Measurements from ENCODE around the gene ACADVL.
A peak's percentile ranks its signal among the peaks of the same experiment; 100 is the strongest.
"Not testable (repeated sequence)": the region's sequence is repeated elsewhere in the genome, so short reads cannot be mapped to it uniquely, and the experiment has no call there.

The ACADVL gene

GRCh38 chr17:7235693-7236665 is 16.2 kb downstream of the ACADVL start:
- DNase-seq (ENCODE audit: low read depth in 2 of 2), result no peak

GRCh38 chr17:7236808-7237207 is 17.1 kb downstream of the ACADVL start:
- no peak for DNase-seq (ENCODE audit: low read depth in 2 of 2)

DNA sequence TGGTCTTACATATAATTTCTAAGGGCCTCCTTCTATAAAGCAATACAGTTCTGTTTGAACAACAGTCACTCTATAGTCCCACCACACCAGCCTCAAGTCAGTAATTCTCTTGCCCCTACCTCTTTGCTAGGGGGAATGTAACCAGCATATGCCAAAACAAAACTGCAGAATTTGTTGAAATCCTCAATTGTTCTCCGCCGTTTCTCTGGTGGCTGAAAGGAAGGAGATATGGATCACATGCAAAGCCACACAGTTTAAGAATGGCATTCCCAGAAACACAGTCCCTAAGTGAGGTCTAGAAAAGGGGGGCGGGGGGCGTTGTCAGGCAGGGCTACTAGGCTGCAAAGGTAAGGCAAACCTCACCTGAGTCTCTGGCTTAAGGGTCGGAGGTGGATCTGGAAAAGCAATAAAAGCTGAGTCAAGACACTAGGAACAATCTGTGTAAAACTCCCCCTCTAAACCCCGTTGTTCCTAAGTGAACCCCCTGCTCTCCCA is 17.6 kb downstream of the ACADVL start:
- DNase-seq (ENCODE audit: low read depth in 2 of 2), result no peak

GRCh38 chr17:7237761-7238419 is 18.2 kb downstream of the ACADVL start:
- peak; percentile 81 to 90 for DNase-seq (ENCODE audit: low read depth in 2 of 2)

- DNase-seq (ENCODE audit: low read depth in 2 of 2), result no peak
These were observed 18.8 kb downstream of the ACADVL start for GRCh38 chr17:7238420-7239090.

DNA sequence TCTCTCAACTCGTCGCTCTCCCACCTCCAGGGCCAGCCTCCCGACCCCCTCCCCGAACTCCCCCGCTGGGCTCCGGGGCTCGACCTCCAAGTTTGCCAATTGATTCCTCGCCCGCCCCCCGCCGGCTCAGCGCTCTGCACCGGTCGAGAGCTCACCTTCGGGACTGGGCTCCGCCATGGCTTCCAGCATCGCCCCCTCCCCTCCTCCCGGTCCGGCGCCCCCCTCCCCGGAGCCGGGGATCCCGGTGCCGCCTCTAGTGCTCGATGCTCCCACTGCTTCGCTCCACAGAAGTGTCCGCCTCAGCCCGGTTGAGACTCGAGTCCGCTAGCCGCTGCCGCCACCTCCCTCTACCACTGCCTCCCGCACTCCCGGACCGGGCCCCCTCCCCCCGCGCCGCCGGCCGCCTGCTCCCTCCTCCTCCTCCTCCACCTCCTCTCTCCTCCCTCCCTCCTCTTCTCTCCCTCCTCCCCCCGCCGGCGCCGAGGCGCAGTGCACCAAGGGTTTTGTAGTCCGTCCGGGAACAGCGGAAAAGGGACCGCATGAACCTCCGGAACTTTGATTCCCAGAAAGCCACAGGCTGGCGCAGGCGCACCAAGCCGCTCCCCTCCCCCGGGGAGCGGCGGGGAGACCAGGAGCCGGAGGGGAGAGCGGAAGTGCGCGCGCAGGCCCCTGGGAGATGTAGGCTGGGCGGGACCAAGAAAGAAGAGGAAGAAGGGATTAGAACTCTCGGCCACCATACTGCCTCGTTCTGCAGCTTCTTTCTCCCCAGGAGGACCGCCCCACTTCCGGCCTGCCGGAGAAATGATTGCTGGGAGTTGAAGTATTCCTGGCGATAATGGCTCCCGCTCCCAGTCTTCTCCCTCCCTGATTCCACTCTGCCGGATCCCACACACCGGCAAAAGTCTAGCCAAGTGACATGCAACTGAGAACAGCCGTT is 19.6 kb downstream of the ACADVL start, which contains the start of gene PHF23:
Gene PHF23 (minus strand): TSS at position 367 of the 937 bp plus-strand sequence. CDS start 178 bp downstream, at position 189.
- DNase-seq (ENCODE audit: low read depth in 2 of 2), result peak; percentile 95 to 97

DNA sequence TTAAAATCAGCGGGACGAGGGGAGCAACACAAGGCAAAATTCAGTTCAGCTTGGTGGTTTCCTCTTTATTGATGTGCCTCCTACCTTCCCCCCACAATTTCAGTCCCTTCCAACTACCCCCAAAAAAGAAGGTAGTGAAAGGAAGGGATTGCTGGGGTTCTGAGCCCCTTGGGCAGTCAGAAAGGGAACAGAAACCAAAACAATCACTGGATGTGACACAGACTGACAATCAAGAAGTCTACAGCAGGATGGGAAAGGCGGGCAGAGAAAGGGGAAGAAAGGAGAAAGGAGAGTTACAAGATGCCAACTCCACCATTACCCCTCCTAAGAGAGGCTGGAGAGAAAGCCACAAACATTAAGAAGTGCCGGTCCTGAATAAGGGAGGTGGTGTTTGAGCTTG is 20.6 kb downstream of the ACADVL start:
- no peak for DNase-seq (ENCODE audit: low read depth in 2 of 2)

DNA sequence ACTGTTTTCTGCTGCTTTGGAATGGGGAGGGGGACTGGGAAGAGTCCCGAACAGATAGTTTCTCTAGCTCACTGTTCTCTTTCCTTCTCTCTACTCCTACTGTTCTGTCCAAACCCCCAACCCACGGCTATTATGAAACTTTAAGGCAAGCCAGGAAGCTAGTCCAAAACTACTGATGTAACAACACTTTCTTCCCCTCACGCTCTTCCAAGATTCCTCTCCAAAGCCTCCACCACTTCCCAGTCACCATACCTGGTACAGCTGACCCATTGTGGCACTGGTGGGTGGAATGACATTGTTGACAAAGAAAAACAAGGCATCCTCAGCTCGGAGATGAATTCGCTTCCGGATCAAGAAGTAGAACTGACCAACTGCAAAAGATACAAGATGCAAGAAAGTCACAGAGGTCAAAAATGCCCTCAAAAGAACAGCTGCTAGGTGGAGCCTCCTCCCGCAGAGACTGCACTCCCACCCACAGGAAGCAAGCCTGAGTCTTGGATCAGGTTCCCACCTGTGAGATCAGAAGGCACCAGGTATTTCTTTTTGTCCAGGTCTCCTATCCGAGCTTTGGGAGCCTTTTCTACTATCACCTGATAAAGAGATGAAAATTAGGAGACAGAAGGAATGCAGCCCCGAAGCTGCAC is 21.5 kb downstream of the ACADVL start:
- DNase-seq (ENCODE audit: low read depth in 2 of 2), result no peak

GRCh38 chr17:7241783-7242716 is 22.3 kb downstream of the ACADVL start, which contains the start of gene GABARAP:
TSS of gene GABARAP (minus strand) at chr17:7242449. CDS start at chr17:7242330, 119 bp downstream.
- peak; percentile 85 to 93 for DNase-seq (ENCODE audit: low read depth in 2 of 2)

- DNase-seq (ENCODE audit: low read depth in 2 of 2), result peak; percentile 82 to 89
These were observed 23.1 kb downstream of the ACADVL start for GRCh38 chr17:7242717-7243452.

DNA sequence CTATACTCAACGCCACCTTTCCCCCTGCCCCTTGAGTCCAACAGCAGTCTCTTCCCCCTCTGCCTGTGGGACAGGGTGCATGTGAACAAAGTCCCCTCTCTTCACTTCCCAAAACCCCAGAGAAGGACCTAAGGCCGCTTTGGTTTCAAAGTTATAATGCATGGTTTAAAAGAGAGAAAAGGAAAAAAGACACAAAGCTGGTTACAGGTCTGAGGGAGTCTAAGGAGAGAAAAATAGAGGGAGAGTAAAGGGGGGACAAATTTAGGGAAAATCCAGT is 23.7 kb downstream of the ACADVL start:
- no peak for DNase-seq (ENCODE audit: low read depth in 2 of 2)

DNA sequence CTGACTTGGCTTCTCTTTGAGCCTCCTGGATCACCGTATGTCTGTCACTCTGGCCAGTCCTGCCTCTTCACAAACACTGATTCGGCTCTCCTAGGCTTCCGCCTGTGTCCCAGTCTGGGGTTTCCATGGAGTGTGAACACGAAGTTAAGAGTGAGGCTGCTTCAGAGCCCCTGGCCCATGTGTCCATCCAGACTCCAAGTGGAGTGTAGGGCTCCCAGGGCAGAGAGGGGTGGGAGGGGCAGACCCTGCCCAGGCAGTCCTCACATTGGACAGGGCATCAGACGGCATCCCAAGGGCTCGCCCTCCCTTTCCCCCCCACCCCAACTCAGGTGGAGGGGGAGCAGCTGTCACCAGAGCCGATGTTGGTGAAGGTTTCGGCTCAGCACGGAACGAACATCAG is 24.1 kb downstream of the ACADVL start:
- DNase-seq (ENCODE audit: low read depth in 2 of 2), result not testable (repeated sequence)

DNA sequence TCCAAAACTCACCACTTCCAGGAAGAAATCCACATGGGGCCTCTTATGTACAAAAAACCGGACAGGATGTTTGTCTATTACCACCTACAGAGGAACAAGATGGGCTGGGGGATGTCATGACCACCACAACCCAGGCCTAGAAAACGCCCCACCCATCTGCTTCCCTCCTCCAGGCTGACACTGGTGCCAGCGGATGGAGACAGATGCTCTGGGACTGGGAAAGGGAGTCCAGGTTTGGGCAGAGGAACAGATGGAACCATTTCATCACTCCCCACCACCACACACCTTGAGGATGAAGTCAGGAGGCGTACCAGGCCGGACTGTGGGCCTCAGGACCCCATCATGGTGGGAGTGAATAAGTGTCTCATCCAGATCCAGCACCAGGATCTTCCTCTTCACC is 27.0 kb downstream of the ACADVL start:
- DNase-seq (ENCODE audit: low read depth in 2 of 2), result no peak

DNA sequence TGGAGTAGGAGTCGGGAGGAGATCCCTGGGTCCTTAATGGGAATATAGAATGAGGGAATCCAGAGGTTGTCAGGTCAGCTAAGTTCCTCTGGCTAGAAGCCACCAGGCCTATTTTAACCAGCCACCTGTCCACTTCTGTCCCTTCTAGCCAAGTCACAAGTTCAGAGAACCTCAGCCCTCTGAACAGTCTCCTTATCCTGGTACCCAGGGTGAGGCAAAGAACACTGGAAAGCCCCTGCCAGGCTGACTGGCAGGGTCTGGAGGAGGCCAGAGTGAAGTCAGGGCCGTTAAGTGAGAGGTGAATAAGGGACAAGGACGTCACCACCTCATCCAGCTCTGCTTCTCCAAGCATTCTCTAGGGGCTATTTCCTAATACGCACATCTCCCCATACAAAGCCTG is 29.1 kb downstream of the ACADVL start:
- no peak for DNase-seq (ENCODE audit: low read depth in 2 of 2)

DNA sequence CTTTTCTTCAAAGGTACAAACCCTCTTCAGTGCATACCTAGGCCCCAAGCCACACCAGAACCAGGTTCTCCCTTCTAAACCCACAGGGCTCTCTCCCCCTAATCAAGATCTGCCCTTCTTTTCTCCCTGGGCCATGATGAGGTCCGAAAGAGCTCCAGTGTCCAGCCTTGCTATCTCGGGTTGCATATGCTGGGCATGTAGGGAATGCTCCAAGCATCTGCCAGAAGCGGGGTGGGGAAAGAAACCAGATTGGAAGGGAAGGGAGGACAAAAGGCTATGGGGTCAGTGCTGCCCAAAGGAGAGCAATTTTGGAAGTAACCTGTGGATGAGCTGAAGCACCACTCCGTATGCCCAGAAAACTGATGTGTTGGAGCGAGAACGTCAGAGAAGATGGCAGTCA is 29.5 kb downstream of the ACADVL start:
- no peak for DNase-seq (ENCODE audit: low read depth in 2 of 2)

DNA sequence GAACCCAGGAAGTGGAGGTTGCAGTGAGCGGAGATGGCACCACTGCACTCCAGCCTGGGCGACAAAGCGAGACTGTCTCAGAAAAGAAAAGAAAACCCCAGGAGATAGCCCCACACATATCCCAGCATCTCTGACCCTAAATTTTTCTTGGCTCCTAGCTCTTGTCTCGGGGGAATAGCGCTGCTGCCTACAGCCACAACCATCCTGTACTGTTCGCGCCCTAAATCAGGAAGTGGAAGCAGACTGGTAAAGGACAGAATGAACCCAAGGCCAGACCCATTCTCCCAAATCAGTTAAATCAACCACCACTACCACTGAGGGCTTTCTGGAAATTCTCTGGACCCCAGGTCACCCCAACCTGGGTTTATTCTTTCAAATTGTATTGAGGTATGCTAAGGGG is 30.1 kb downstream of the ACADVL start:
- DNase-seq (ENCODE audit: low read depth in 2 of 2), result no peak

GRCh38 chr17:7250695-7251627 is 31.2 kb downstream of the ACADVL start:
- no peak for DNase-seq (ENCODE audit: low read depth in 2 of 2)

Data from stimulated activated CD8-positive, alpha-beta memory T cell treated with anti-CD3 and anti-CD28 coated beads, Interleukin-2, amount 100 ng/mL, for 48 hours (primary cell).